Tibial artery (tissue), 4 donors: ENCODE data around the gene CAPN14.

ENCODE experiments used
- DNase-seq, 2 donors: peaks; one replicate each; pipeline ENCODE4 v3.0.0-alpha.2; 2019
- H3K27ac ChIP-seq, 2 donors: fragments of 200-600 bp; sonication (generic) in 1 of 2; 1 replicate in 1 of 2; 2 replicates in 1 of 2; pipeline ENCODE4 v1.5.1; 2018 to 2019; ENCODE audit warnings: mild to moderate bottlenecking in 1 of 2
- H3K27me3 ChIP-seq, 2 donors: fragments of 200-600 bp; sonication (generic) in 1 of 2; one replicate each; pipeline versions ENCODE4 v1.5.1 to v1.6.0; 2016 to 2019
- H3K36me3 ChIP-seq, 3 donors: fragments of 200-600 bp; sonication (generic) in 2 of 3; one replicate each; pipeline ENCODE4 v1.5.1; 2016 to 2019; ENCODE audit warnings: mild to moderate bottlenecking in 2 of 3
- H3K4me1 ChIP-seq, 4 donors: fragments of 200-600 bp; sonication (generic) in 2 of 4; 1 replicate in 3 of 4; 2 replicates in 1 of 4; pipeline ENCODE4 v1.5.1; 2016 to 2019
- H3K4me3 ChIP-seq, 2 donors: fragments of 200-600 bp; sonication (generic) in 1 of 2; 1 replicate in 1 of 2; 2 replicates in 1 of 2; pipeline ENCODE4 v1.5.1; 2018 to 2019; ENCODE audit warnings: mild to moderate bottlenecking in 2 of 2
- H3K9me3 ChIP-seq, 3 donors: fragments of 200-600 bp; sonication (generic) in 1 of 3; one replicate each; pipeline ENCODE4 v1.5.1; 2016 to 2019
- CTCF ChIP-seq, 2 experiments: fragments of 200-600 bp in 1 of 2; fragments of 450-650 bp in 1 of 2; IDR thresholded peaks; one replicate each; pipeline ENCODE4 v1.5.1; 2017 to 2019; ENCODE audit warnings: antibody characterized with exemption in 2 of 2, mild to moderate bottlenecking in 1 of 2, moderate library complexity in 1 of 2
- intact Hi-C: fragments of 100-400 bp; cut with DNase I; formaldehyde crosslinking; loops from one replicate; pipeline ENCODE4 v1.15.0; 2023; ENCODE audit warnings: low total_unique reads

Gene CAPN14

GRCh38 chr2:31247711-31248110, 30.4 kb upstream of the CAPN14 start:
- Histone ChIP-seq H3K27ac (no peak overlapping the region), H3K36me3 (peaks cover 6 to 66% (median 52%) of the 10 kb centered on the region in 3 donors), H3K9me3 (no peaks in the 10 kb centered on the region), H3K4me1 (no peaks in the 10 kb centered on the region), H3K27me3 (no peaks in the 10 kb centered on the region), H3K4me3 (no peak overlapping the region)
- DNase-seq = no peak
- intact Hi-C loops = no loop called here
- TF ChIP-seq CTCF (IDR thresholded peaks at IDR 0.05) = no peak

DNA sequence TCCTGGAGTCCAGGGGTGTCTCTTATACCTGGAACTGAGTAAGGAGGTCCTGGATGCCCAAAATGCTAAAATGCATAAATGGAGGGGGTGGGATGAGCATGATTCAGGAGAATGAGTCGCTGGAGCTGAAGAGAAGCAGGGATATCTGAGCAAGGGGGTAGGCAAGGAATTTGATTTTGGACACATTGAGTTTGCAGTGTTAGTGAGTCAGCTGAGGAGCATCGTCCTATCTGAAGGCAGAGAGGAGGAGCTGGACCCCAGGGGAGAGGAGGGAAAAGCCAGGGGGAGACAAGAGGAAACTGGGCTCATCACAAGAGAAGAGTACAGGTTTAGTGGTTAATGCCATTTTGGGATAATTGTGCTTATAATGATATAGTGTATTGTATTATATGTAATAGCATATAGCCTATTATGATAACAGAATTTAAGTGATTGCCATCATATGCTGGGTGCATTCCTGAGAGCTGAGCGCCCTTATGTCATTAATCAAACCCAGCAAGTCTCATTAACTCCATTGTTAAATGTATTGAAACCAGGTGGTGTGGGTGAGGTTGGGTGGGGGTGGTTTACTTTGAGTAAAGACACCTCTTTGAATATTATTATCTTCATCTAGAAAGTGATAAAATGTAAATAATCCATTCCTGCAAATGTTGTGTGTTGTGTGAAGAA, 29.0 kb upstream of the CAPN14 start:
- Histone ChIP-seq H3K36me3 (peaks cover 6 to 60% (median 52%) of the 10 kb centered on the region in 3 donors), H3K4me1 (no peaks in the 10 kb centered on the region), H3K4me3 (no peak overlapping the region), H3K9me3 (no peaks in the 10 kb centered on the region), H3K27me3 (no peaks in the 10 kb centered on the region), H3K27ac (no peak overlapping the region)
- intact Hi-C loops = no loop called here
- no peak for DNase-seq
- no peak for TF ChIP-seq CTCF (IDR thresholded peaks at IDR 0.05)

DNA sequence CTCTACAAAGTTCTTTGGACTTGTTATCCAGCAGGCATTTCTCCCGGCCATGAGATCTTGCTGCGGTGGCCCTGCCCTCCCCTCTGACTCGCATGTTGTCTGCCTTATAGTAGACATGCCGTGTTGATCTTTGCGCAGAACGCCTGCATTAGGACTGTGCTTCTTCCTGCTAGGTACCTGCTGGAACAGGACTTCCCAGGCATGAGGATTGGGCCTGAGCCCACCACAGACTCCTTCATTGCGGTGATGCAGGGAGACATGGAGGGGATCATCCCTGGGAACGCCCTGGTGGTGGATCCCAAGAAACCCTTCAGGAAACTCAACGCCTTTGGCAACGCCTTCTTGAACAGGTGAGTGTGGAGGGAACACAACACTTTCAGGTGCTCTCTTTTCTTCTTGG, 26.8 kb upstream of the CAPN14 start:
- Histone ChIP-seq H3K27me3 (no peaks in the 10 kb centered on the region), H3K4me3 (no peak overlapping the region), H3K9me3 (no peaks in the 10 kb centered on the region), H3K27ac (no peak overlapping the region), H3K4me1 (peaks cover 6 to 20% (median 18%) of the 10 kb centered on the region in 4 donors), H3K36me3 (peaks cover under 1 to 38% (median 35%) of the 10 kb centered on the region in 3 donors)
- intact Hi-C loops = no loop called here
- no peak for DNase-seq
- TF ChIP-seq CTCF (IDR thresholded peaks at IDR 0.05) = no peak

GRCh38 chr2:31243053-31243452, 25.7 kb upstream of the CAPN14 start:
- H3K27me3 ChIP-seq = no peaks in the 10 kb centered on the region
- no peak overlapping the region for H3K27ac ChIP-seq
- H3K4me1 ChIP-seq = peaks cover 7 to 30% (median 28%) of the 10 kb centered on the region in 4 donors
- TF ChIP-seq CTCF (IDR thresholded peaks at IDR 0.05) = no peak
- H3K4me3 ChIP-seq = no peak overlapping the region
- no peak for DNase-seq
- peaks cover 0 to 28% (median 25%) of the 10 kb centered on the region in 3 donors for H3K36me3 ChIP-seq
- intact Hi-C loops = no loop called here
- no peaks in the 10 kb centered on the region for H3K9me3 ChIP-seq

DNA sequence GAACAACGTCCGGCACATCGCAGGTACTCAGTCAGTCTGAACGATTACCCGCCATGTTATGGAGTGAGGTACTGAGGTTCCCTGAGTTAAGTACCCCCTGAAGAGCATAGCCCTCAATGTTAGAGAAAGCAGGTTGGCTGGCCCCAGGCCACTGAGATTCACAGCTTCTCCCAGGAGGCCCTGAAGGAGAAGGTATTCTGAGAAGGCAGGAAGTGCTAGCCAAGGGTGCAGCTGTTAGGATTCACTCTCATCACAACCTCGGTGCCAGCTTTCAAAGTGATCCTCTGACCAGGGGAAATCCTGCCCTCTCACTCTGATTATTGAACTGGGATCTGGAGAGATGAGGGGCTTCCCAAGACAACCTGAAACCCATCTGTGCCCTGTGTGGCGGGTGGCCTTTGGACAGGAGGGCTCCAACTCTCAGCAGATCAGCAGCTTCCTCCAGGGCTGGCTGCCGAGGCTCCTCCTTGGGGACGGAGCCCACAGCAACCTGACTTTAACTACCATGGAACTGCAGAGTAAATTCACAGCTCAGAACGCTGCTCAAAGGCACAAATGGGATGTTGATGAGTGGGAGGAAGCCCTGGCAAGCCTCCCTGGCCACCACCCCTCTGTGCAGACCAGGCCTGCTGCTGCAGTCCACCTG, 24.4 kb upstream of the CAPN14 start:
- H3K4me1 ChIP-seq = peaks cover 7 to 35% (median 30%) of the 10 kb centered on the region in 4 donors
- H3K27ac ChIP-seq = peak overlapping the region; percentile 94
- no peak for TF ChIP-seq CTCF (IDR thresholded peaks at IDR 0.05)
- no peak for DNase-seq
- intact Hi-C loops = no loop called here
- H3K27me3 ChIP-seq = no peaks in the 10 kb centered on the region
- peaks cover 0 to 20% (median 18%) of the 10 kb centered on the region in 3 donors for H3K36me3 ChIP-seq
- no peak overlapping the region for H3K4me3 ChIP-seq
- H3K9me3 ChIP-seq = no peaks in the 10 kb centered on the region
